OCI-LY1 (cell line): ENCODE data around the gene FMN2.

ENCODE experiments used
- H2AFZ ChIP-seq: fragments of 200-600 bp; sonication (generic), shearing (Covaris generic); 2 replicates; pipeline ENCODE4 v1.6.0; 2014; ENCODE audit warnings: antibody characterized with exemption, mild to moderate bottlenecking, low read length
- H3F3A ChIP-seq: fragments of 200-600 bp; sonication (generic), shearing (Covaris generic); 2 replicates; pipeline ENCODE4 v1.6.0; 2014; ENCODE audit warnings: mild to moderate bottlenecking, antibody characterized with exemption, low read length, moderate library complexity; ENCODE audit not compliant: insufficient read depth
- H3K27ac ChIP-seq: fragments of 200-600 bp; sonication (generic); 2 replicates; pipeline ENCODE4 v1.5.1; 2014; ENCODE audit warnings: low read length, mixed run types, mild to moderate bottlenecking, low read depth; ENCODE audit not compliant: poor library complexity, severe bottlenecking
- H3K27me3 ChIP-seq: fragments of 200-600 bp; sonication (generic); 2 replicates; pipeline ENCODE4 v1.6.0; 2014; ENCODE audit warnings: antibody characterized with exemption, mild to moderate bottlenecking, low read length, moderate library complexity; ENCODE audit not compliant: insufficient read depth
- H3K36me3 ChIP-seq: fragments of 200-600 bp; sonication (generic); 2 replicates; pipeline ENCODE4 v1.6.1; 2014; ENCODE audit warnings: mild to moderate bottlenecking, antibody characterized with exemption, low read length, moderate library complexity, mixed read lengths; ENCODE audit not compliant: insufficient read depth
- H3K4me1 ChIP-seq: fragments of 200-600 bp; sonication (generic); 2 replicates; pipeline ENCODE4 v1.5.1; 2014; ENCODE audit warnings: mild to moderate bottlenecking, low read length, moderate library complexity; ENCODE audit not compliant: insufficient read depth, severe bottlenecking
- H3K4me2 ChIP-seq: fragments of 200-600 bp; sonication (generic), shearing (Covaris generic); 2 replicates; pipeline ENCODE4 v1.6.1; 2014; ENCODE audit warnings: low read length
- H3K4me3 ChIP-seq: fragments of 200-600 bp; sonication (generic); 2 replicates; pipeline ENCODE4 v1.5.1; 2014; ENCODE audit warnings: low read length, low read depth, mild to moderate bottlenecking, mixed read lengths; ENCODE audit not compliant: poor library complexity, severe bottlenecking
- H3K79me2 ChIP-seq: fragments of 200-600 bp; shearing (Covaris generic); 2 replicates; pipeline ENCODE4 v1.6.1; 2016; ENCODE audit warnings: mixed run types, low read length, mixed read lengths; ENCODE audit not compliant: insufficient read depth
- H3K9ac ChIP-seq: fragments of 200-600 bp; sonication (generic), shearing (Covaris generic); 2 replicates; pipeline ENCODE4 v1.6.1; 2014; ENCODE audit warnings: mild to moderate bottlenecking, low read length, mixed read lengths
- H3K9me2 ChIP-seq: fragments of 200-600 bp; sonication (generic), shearing (Covaris generic); 2 replicates; pipeline ENCODE4 v1.6.1; 2014; ENCODE audit warnings: low read depth, mild to moderate bottlenecking, low read length, mixed read lengths
- H3K9me3 ChIP-seq: fragments of 200-600 bp; shearing (Covaris generic); 2 replicates; pipeline ENCODE4 v1.6.1; 2014; ENCODE audit warnings: low read length, mixed read lengths
- H4K20me1 ChIP-seq: fragments of 200-600 bp; sonication (generic), shearing (Covaris generic); 2 replicates; pipeline ENCODE4 v1.6.0; 2016; ENCODE audit warnings: mild to moderate bottlenecking, low read length; ENCODE audit not compliant: insufficient read depth
- EZH2 ChIP-seq: fragments of 200-600 bp; sonication (generic), shearing (Covaris generic); IDR thresholded peaks from 2 replicates; pipeline ENCODE4 v1.8.0; 2017; ENCODE audit warnings: borderline replicate concordance, mixed run types, mild to moderate bottlenecking, antibody characterized with exemption, low read length, moderate library complexity, mixed read lengths
- TF ChIP-seq, protein P1 (sequence below): fragments of 200-600 bp; sonication (generic), shearing (Covaris generic); IDR thresholded peaks from 2 replicates; pipeline ENCODE4 v1.5.1; 2017; ENCODE audit warnings: mild to moderate bottlenecking, antibody characterized with exemption, low read length, moderate library complexity, mixed read lengths

Gene FMN2

DNA sequence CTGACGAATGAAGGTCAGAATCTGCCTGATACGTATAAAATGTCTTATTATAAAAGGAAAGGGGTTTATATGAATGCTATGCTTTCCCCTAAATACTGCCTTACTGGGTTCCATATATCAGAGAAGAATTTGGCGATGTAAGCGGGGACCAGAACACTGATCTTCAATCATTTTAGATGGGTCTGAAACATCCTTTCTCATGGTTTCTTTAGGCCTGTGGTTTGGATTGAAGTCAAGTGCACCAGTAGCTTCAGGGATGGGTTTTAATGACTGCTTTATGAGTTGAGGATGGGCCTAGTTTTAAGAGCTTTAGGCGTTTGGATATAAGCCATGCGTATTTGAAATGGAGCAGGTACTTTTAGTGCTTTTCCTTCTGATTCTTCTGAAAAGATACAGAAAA lies 6.9 kb downstream of the FMN2 start:
- H3K36me3 ChIP-seq, result no peaks in the 10 kb centered on the region
- no peak overlapping the region for H3K27ac ChIP-seq
- H2AFZ ChIP-seq, result no peak overlapping the region
- no peaks in the 10 kb centered on the region for H3K9me3 ChIP-seq
- no peak overlapping the region for H3K4me2 ChIP-seq
- no peaks in the 10 kb centered on the region for H3K9me2 ChIP-seq
- no peak overlapping the region for H3K9ac ChIP-seq
- H3K27me3 ChIP-seq, result no peaks in the 10 kb centered on the region
- H3K79me2 ChIP-seq, result no peaks in the 10 kb centered on the region
- H3K4me3 ChIP-seq, result no peak overlapping the region
- no peaks in the 10 kb centered on the region for H3F3A ChIP-seq
- H3K4me1 ChIP-seq, result no peaks in the 10 kb centered on the region
- H4K20me1 ChIP-seq, result no peaks in the 10 kb centered on the region
- TF ChIP-seq, protein P1, sequence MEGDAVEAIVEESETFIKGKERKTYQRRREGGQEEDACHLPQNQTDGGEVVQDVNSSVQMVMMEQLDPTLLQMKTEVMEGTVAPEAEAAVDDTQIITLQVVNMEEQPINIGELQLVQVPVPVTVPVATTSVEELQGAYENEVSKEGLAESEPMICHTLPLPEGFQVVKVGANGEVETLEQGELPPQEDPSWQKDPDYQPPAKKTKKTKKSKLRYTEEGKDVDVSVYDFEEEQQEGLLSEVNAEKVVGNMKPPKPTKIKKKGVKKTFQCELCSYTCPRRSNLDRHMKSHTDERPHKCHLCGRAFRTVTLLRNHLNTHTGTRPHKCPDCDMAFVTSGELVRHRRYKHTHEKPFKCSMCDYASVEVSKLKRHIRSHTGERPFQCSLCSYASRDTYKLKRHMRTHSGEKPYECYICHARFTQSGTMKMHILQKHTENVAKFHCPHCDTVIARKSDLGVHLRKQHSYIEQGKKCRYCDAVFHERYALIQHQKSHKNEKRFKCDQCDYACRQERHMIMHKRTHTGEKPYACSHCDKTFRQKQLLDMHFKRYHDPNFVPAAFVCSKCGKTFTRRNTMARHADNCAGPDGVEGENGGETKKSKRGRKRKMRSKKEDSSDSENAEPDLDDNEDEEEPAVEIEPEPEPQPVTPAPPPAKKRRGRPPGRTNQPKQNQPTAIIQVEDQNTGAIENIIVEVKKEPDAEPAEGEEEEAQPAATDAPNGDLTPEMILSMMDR, result no peak

DNA sequence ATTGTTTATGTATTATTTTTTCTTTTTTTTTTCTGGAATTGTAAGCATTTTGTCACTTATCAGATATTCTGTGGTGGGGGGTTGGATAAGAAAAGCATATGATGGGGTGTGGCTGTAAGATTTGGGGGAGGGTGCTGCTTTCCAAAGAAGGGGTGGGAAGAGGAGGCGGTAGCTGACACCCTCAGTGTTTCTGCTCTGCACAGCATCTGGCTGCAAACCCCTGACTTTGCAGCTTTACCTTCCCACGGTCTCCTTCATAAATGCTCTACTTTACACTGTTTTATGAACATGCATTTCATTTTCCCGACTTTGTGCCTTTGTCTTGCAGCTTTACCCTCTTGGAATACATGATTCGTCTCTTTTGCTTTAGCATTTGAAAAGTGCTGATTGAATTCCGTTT lies 7.6 kb downstream of the FMN2 start:
- H3K36me3 ChIP-seq, result no peaks in the 10 kb centered on the region
- no peak overlapping the region for H3K27ac ChIP-seq
- no peaks in the 10 kb centered on the region for H3K4me1 ChIP-seq
- H3K4me2 ChIP-seq, result no peak overlapping the region
- H3K9ac ChIP-seq, result no peak overlapping the region
- H3K27me3 ChIP-seq, result no peaks in the 10 kb centered on the region
- H4K20me1 ChIP-seq, result no peaks in the 10 kb centered on the region
- no peaks in the 10 kb centered on the region for H3F3A ChIP-seq
- no peak overlapping the region for H2AFZ ChIP-seq
- no peak for TF ChIP-seq EZH2
- TF ChIP-seq, protein P1, result no peak
- no peaks in the 10 kb centered on the region for H3K9me3 ChIP-seq
- H3K4me3 ChIP-seq, result no peak overlapping the region
- H3K9me2 ChIP-seq, result no peaks in the 10 kb centered on the region
- no peaks in the 10 kb centered on the region for H3K79me2 ChIP-seq

DNA sequence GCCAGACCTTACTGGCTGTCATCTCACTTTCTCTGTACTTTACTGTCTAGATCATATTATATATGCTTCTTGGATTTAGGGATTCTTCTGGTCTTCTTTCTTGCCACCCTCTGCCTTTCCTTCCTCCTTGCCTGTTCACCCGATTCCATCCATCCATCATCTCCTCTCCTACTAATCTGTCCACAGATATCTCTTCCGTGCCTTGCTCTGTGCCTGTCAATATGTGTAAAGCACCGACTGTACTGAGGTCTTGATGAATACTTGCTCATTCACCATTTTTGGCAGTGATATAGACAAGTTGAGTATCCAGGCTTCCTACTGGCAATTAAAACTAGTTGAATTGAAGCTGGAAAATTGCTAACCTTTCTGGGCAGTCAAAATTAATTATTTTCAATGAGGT lies 8.1 kb downstream of the FMN2 start:
- Histone ChIP-seq H3K9ac (no peak overlapping the region), H2AFZ (no peak overlapping the region), H4K20me1 (no peaks in the 10 kb centered on the region), H3F3A (no peaks in the 10 kb centered on the region), H3K27me3 (no peaks in the 10 kb centered on the region), H3K27ac (no peak overlapping the region), H3K9me3 (no peaks in the 10 kb centered on the region), H3K4me3 (no peak overlapping the region), H3K9me2 (no peaks in the 10 kb centered on the region), H3K4me2 (no peak overlapping the region), H3K4me1 (no peaks in the 10 kb centered on the region), H3K36me3 (no peaks in the 10 kb centered on the region), H3K79me2 (no peaks in the 10 kb centered on the region)
- TF ChIP-seq EZH2, result no peak
- TF ChIP-seq, protein P1, result no peak
